Mesothelial cell of epicardium (in vitro differentiated cells): ENCODE measurements around the gene ADGRL3. TPM values are rescaled to one million over a fixed set of nuclear protein-coding genes. Genes with fewer than 3 reads are reported as not detected.

Experiments used
- DNase-seq, 2 experiments: peaks; one replicate each; pipeline ENCODE4 v3.0.0; 2021; ENCODE audit warnings: low spot score in 2 of 2; ENCODE audit not compliant: unreplicated experiment in 2 of 2
- H3K27ac Mint-ChIP-seq: 2 replicates; pipeline ENCODE4 v1.8.0; 2021; ENCODE audit warnings: mixed read lengths
- H3K27me3 Mint-ChIP-seq: 2 replicates; pipeline ENCODE4 v1.8.0; 2021; ENCODE audit warnings: low read depth, mixed read lengths
- H3K36me3 Mint-ChIP-seq: 2 replicates; pipeline ENCODE4 v1.8.0; 2021; ENCODE audit warnings: mixed read lengths
- H3K4me1 Mint-ChIP-seq: 2 replicates; pipeline ENCODE4 v1.8.0; 2021; ENCODE audit warnings: mixed read lengths
- H3K4me3 Mint-ChIP-seq: 2 replicates; pipeline ENCODE4 v1.8.0; 2021; ENCODE audit warnings: mild to moderate bottlenecking, moderate library complexity, mixed read lengths
- H3K9me3 Mint-ChIP-seq: 2 replicates; pipeline ENCODE4 v1.8.0; 2021; ENCODE audit warnings: mixed read lengths
- CTCF ChIP-seq: fragments of 200-600 bp; sonication (generic); IDR thresholded peaks from one replicate; pipeline ENCODE4 v1.5.0; 2021; ENCODE audit warnings: antibody characterized with exemption; ENCODE audit not compliant: unreplicated experiment
- total RNA-seq: library from RNA; stranded (reverse); gene quantifications from 3 replicates; pipeline ENCODE4 v1.2.1, GENCODE V29; 2021

ADGRL3 gene
- total RNA-seq, 1 donor from 2014 or later, result 68.3 TPM

- Mint-ChIP-seq H3K4me3 (no peak overlapping the region), H3K4me1 (peaks cover 39% of the 10 kb centered on the region), H3K36me3 (peaks cover 17% of the 10 kb centered on the region), H3K27ac (no peak overlapping the region), H3K27me3 (no peaks in the 10 kb centered on the region), H3K9me3 (peaks cover 7% of the 10 kb centered on the region)
- TF ChIP-seq CTCF, result no peak
- DNase-seq, result no peak
Observed at GRCh38 chr4:61559396-61559795, 359.3 kb downstream of the ADGRL3 start.

GRCh38 chr4:61561028-61561427, 360.9 kb downstream of the ADGRL3 start:
- peaks cover 17% of the 10 kb centered on the region for H3K36me3 Mint-ChIP-seq
- H3K4me3 Mint-ChIP-seq, result no peak overlapping the region
- no peak overlapping the region for H3K27ac Mint-ChIP-seq
- no peak for TF ChIP-seq CTCF
- DNase-seq, result no peak
- peaks cover 29% of the 10 kb centered on the region for H3K4me1 Mint-ChIP-seq
- H3K27me3 Mint-ChIP-seq, result no peaks in the 10 kb centered on the region
- H3K9me3 Mint-ChIP-seq, result peaks cover 7% of the 10 kb centered on the region

GRCh38 chr4:61571761-61572559, 371.8 kb downstream of the ADGRL3 start:
- no peak for DNase-seq
- Mint-ChIP-seq H3K4me1 (peaks cover 17% of the 10 kb centered on the region), H3K4me3 (no peak overlapping the region)

GRCh38 chr4:61575796-61576195, 375.7 kb downstream of the ADGRL3 start:
- H3K9me3 Mint-ChIP-seq, result no peaks in the 10 kb centered on the region
- no peak overlapping the region for H3K27ac Mint-ChIP-seq
- TF ChIP-seq CTCF, result no peak
- no peaks in the 10 kb centered on the region for H3K27me3 Mint-ChIP-seq
- H3K36me3 Mint-ChIP-seq, result no peaks in the 10 kb centered on the region
- no peak for DNase-seq
- no peak overlapping the region for H3K4me3 Mint-ChIP-seq
- peaks cover 8% of the 10 kb centered on the region for H3K4me1 Mint-ChIP-seq

More at GRCh38 chr4:61571761-61572559, 371.8 kb downstream of the ADGRL3 start:
- Mint-ChIP-seq H3K36me3 (no peaks in the 10 kb centered on the region), H3K27me3 (no peaks in the 10 kb centered on the region), H3K27ac (no peak overlapping the region), H3K9me3 (peaks cover 3% of the 10 kb centered on the region)
- no peak for TF ChIP-seq CTCF

- H3K36me3 Mint-ChIP-seq, result no peaks in the 10 kb centered on the region
- no peak overlapping the region for H3K4me3 Mint-ChIP-seq
- H3K9me3 Mint-ChIP-seq, result peaks cover 7% of the 10 kb centered on the region
- no peak overlapping the region for H3K27ac Mint-ChIP-seq
- DNase-seq, result no peak
- TF ChIP-seq CTCF, result no peak
- H3K4me1 Mint-ChIP-seq, result peaks cover 5% of the 10 kb centered on the region
- no peaks in the 10 kb centered on the region for H3K27me3 Mint-ChIP-seq
Observed at GRCh38 chr4:61579786-61580185, 379.7 kb downstream of the ADGRL3 start.
